ENCODE results near the gene SLC35B4. TPM values are rescaled to one million over a fixed set of nuclear protein-coding genes. Genes with fewer than 3 reads are reported as not detected.

Gene SLC35B4
- total and polyA plus RNA-seq, 2 experiments from 2014 or later = 13.7 to 18.8 TPM

DNA sequence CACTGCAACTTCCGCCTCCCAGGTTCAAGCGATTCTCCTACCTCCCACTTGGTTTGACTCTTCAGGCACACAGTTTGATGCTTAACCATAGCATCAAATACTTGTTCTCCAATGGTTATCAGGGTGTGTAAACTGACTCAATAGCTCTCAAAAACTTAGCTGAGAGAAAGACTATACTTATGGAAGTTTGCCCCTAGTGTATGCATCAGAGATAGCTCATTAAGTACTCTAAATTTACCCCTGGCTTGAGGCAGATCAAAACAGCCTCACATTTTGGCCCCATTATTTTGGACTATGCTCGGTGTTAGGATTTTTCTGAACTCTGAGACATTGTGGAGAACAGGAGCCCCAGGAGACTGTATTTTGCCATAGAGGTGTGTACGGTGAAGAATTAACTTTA, 40.8 kb upstream of the SLC35B4 start:
- Histone ChIP-seq H3K4me2 (no peak overlapping the region), H3K79me2 (no peaks in the 10 kb centered on the region), H4K20me1 (ENCODE audit: insufficient read depth, poor library complexity, severe bottlenecking) (no peaks in the 10 kb centered on the region), H3K27me3 (no peaks in the 10 kb centered on the region), H3K27ac (no peak overlapping the region), H3K4me1 (ENCODE audit: insufficient read depth) (no peaks in the 10 kb centered on the region), H3K4me3 (no peak overlapping the region), H3K9me3 (ENCODE audit: low read depth) (no peaks in the 10 kb centered on the region), H3K36me3 (replicated peaks; ENCODE audit: insufficient read depth, low read depth) (no peaks in the 10 kb centered on the region), H2AFZ (no peak overlapping the region), H3K9me2 (replicated peaks; ENCODE audit: insufficient read depth) (no peaks in the 10 kb centered on the region)
- DNase-seq (ENCODE audit: low spot score) = no peak
- WGBS (ENCODE audit: low lambda C conversion rate, missing lambda C conversion rate) = 98% methylated on average over 4 of the region's 4 CpGs
- TF ChIP-seq EZH2phosphoT487 (IDR thresholded peaks at IDR 0.05; ENCODE audit: low read depth, severe bottlenecking, unreplicated experiment) = no peak
- TF ChIP-seq CTCF (IDR thresholded peaks at IDR 0.05; ENCODE audit: poor library complexity) = no peak
- TF ChIP-seq EZH2 (IDR thresholded peaks at IDR 0.05; ENCODE audit: borderline replicate concordance) = no peak

DNA sequence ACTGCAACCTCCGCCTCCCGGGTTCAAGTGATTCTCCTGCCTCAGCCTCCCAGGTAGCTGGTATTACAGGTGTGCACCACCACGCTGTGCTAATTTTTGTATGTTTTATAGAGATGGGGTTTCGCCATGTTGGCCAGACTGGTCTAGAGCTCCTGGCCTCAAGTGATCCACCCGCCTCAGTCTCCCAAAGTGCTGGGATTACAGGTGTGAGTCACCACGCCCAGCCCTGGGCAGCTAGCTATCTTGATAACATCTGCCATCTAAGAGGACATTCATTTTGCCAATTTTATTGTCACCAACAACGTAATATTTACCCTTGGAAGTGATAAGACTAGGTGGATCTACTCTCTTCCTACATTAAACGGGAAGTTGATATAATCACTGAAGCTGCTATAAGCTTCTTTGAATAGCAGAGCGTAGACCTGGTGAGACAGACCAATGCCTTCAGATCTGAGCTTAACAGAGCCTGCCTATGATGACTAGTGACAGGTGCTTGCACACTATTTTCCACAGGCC, 39.7 kb upstream of the SLC35B4 start:
- Histone ChIP-seq H3K27me3 (no peaks in the 10 kb centered on the region), H3K4me3 (no peak overlapping the region), H3K27ac (peak overlapping the region; percentile 55)

DNA sequence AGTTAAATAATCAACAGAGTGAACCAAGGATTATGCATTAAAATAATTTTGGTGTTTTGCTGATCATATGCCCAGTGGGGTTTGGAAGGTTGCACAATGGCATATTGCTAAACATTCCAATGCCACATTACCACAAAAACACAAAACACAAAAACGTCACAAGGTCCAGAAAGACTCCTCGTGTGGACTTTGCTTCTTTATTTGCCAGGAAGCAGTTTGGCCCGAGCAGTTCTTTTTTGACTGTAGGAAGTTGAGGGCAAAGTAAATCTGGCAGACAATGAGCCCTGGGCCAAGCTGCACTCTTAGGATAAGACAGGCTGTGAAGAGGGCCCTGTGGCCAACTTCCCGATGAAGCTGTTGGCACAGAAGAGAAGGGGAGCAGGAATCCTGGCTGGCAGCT, 39.2 kb upstream of the SLC35B4 start:
- H3K27ac ChIP-seq = peak overlapping the region; percentile 55
- H3K79me2 ChIP-seq = no peaks in the 10 kb centered on the region
- no peaks in the 10 kb centered on the region for H3K9me2 ChIP-seq (replicated peaks; ENCODE audit: insufficient read depth)
- no peaks in the 10 kb centered on the region for H4K20me1 ChIP-seq (ENCODE audit: insufficient read depth, poor library complexity, severe bottlenecking)
- no peaks in the 10 kb centered on the region for H3K9me3 ChIP-seq (ENCODE audit: low read depth)
- no peaks in the 10 kb centered on the region for H3K27me3 ChIP-seq
- no peaks in the 10 kb centered on the region for H3K36me3 ChIP-seq (replicated peaks; ENCODE audit: insufficient read depth, low read depth)
- no peak overlapping the region for H3K4me2 ChIP-seq
- H3K4me3 ChIP-seq = no peak overlapping the region
- TF ChIP-seq EZH2phosphoT487 (IDR thresholded peaks at IDR 0.05; ENCODE audit: low read depth, severe bottlenecking, unreplicated experiment) (no peak), EZH2 (IDR thresholded peaks at IDR 0.05; ENCODE audit: borderline replicate concordance) (no peak)
- H2AFZ ChIP-seq = no peak overlapping the region
- DNase-seq (ENCODE audit: low spot score) = no peak
- 68% methylated on average over 4 of the region's 4 CpGs for WGBS (ENCODE audit: low lambda C conversion rate, missing lambda C conversion rate)
- no peaks in the 10 kb centered on the region for H3K4me1 ChIP-seq (ENCODE audit: insufficient read depth)

More for the DNA sequence above, 39.7 kb upstream of the SLC35B4 start:
- no peaks in the 10 kb centered on the region for H3K79me2 ChIP-seq
- no peak overlapping the region for H3K4me2 ChIP-seq
- H2AFZ ChIP-seq = no peak overlapping the region
- 77% methylated on average over 9 of the region's 9 CpGs for WGBS (ENCODE audit: low lambda C conversion rate, missing lambda C conversion rate)
- no peak for DNase-seq (ENCODE audit: low spot score)
- H3K9me3 ChIP-seq (ENCODE audit: low read depth) = no peaks in the 10 kb centered on the region
- no peaks in the 10 kb centered on the region for H3K4me1 ChIP-seq (ENCODE audit: insufficient read depth)
- no peaks in the 10 kb centered on the region for H4K20me1 ChIP-seq (ENCODE audit: insufficient read depth, poor library complexity, severe bottlenecking)
- H3K9me2 ChIP-seq (replicated peaks; ENCODE audit: insufficient read depth) = no peaks in the 10 kb centered on the region
- no peak for TF ChIP-seq EZH2 (IDR thresholded peaks at IDR 0.05; ENCODE audit: borderline replicate concordance)
- TF ChIP-seq EZH2phosphoT487 (IDR thresholded peaks at IDR 0.05; ENCODE audit: low read depth, severe bottlenecking, unreplicated experiment) = no peak
- no peak for TF ChIP-seq CTCF (IDR thresholded peaks at IDR 0.05; ENCODE audit: poor library complexity)
- H3K36me3 ChIP-seq (replicated peaks; ENCODE audit: insufficient read depth, low read depth) = no peaks in the 10 kb centered on the region

GRCh38 chr7:134355004-134355525, 38.3 kb upstream of the SLC35B4 start:
- whole genome bisulfite sequencing (ENCODE audit: low lambda C conversion rate, missing lambda C conversion rate) = 71% methylated on average over 7 of the region's 7 CpGs
- no peaks in the 10 kb centered on the region for H3K79me2 ChIP-seq
- H3K4me1 ChIP-seq (ENCODE audit: insufficient read depth) = no peaks in the 10 kb centered on the region
- H3K9me2 ChIP-seq (replicated peaks; ENCODE audit: insufficient read depth) = no peaks in the 10 kb centered on the region
- no peak overlapping the region for H3K4me2 ChIP-seq
- no peaks in the 10 kb centered on the region for H3K27me3 ChIP-seq
- no peak overlapping the region for H2AFZ ChIP-seq
- H3K36me3 ChIP-seq (replicated peaks; ENCODE audit: insufficient read depth, low read depth) = no peaks in the 10 kb centered on the region
- no peak overlapping the region for H3K4me3 ChIP-seq
- no peak for DNase-seq (ENCODE audit: low spot score)
- TF ChIP-seq CTCF (IDR thresholded peaks at IDR 0.05; ENCODE audit: poor library complexity) (no peak), EZH2 (IDR thresholded peaks at IDR 0.05; ENCODE audit: borderline replicate concordance) (no peak), EZH2phosphoT487 (IDR thresholded peaks at IDR 0.05; ENCODE audit: low read depth, severe bottlenecking, unreplicated experiment) (no peak)
- no peak overlapping the region for H3K27ac ChIP-seq
- no peaks in the 10 kb centered on the region for H4K20me1 ChIP-seq (ENCODE audit: insufficient read depth, poor library complexity, severe bottlenecking)
- no peaks in the 10 kb centered on the region for H3K9me3 ChIP-seq (ENCODE audit: low read depth)
